Measurements from ENCODE around the gene CFAP61.
"Not testable (repeated sequence)": the region's sequence is repeated elsewhere in the genome, so short reads cannot be mapped to it uniquely, and the experiment has no call there.

Gene CFAP61

DNA sequence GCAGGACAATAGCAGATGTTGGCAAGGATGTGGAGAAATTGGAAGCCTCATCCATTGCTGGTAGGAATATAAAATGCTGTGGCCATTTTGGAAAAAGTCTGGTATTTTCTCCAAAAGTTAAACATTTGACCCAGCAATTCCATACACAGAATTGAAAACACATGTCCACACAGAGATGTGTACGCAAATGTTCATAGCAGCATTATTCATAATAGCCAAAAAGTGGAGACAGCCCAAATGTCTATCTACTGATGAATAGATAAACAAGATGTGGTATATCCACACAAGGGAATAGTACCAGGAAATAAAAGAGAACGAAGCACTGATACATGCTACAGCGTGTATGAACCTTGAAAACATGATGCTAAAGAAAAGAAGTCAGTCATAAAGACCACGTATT is 40.5 kb downstream of the CFAP61 start:
- ATAC-seq (no peak), DNase-seq (no peak)
- Mint-ChIP-seq H3K27ac (no peak overlapping the region), H3K4me3 (no peak overlapping the region), H3K4me1 (no peaks in the 10 kb centered on the region), H3K36me3 (ENCODE audit: low read depth) (no peaks in the 10 kb centered on the region), H3K9me3 (no peaks in the 10 kb centered on the region), H3K27me3 (peaks cover 11% of the 10 kb centered on the region)

DNA sequence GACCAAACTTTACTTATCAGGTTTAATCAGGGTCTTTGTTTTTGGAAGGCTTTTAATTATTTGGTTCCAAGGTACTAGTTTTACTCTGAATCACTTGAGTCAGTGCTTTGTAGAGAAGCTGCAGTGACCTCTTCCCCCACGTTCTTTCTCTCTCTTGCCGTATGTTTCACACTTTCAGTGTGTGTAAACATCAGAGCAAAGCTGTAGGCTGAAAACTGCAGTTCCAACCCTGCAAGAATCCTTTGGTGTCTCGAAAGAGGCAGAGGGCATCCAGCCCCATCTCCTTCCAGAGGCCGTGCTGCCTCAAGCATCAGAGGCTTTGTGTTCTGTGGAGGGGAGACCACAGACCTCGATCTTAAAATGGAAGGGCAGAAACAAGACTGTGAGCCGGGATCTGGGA is 42.1 kb downstream of the CFAP61 start:
- H3K9me3 Mint-ChIP-seq: no peaks in the 10 kb centered on the region
- H3K4me3 Mint-ChIP-seq: no peak overlapping the region
- H3K27me3 Mint-ChIP-seq: peaks cover 12% of the 10 kb centered on the region
- H3K4me1 Mint-ChIP-seq: no peaks in the 10 kb centered on the region
- H3K36me3 Mint-ChIP-seq (ENCODE audit: low read depth): no peaks in the 10 kb centered on the region
- no peak for ATAC-seq
- DNase-seq: no peak
- no peak overlapping the region for H3K27ac Mint-ChIP-seq

DNA sequence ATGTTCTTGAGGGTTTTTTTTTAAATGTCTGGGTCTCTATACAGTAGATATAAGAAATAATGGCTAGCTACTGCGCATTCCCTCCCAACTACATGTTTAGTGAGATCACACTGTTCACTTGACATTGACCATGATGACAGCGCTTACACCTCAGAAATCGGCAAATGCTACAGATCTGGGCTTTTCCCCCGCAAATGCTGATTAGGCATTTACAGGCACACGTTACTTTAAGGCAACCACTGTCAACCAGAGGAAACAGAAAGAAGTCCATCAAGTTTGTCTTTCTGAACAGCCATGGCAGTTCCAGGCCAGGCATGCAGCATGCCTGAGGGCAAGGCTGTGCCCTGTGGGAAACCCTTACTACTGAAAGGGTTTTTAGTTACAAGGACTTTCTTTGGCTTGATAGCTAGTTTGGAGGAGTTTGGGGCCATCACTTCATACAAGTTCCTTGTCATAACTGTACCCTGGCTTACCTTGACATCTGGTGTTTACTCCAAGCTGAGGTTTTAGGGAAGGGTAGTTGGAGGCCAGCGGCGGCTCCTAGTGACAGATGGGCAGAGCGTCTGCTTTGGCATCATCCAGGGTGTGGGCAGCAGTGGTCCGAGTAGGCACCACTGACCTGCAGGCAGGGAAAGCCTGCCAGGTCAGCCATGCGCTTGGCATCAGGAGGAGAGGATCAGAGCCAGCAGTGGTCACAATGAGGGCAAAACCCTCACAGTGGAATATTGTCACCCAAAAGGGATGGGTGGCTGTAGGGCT is 43.0 kb downstream of the CFAP61 start:
- H3K4me1 Mint-ChIP-seq: no peaks in the 10 kb centered on the region
- H3K4me3 Mint-ChIP-seq: no peak overlapping the region
- H3K27me3 Mint-ChIP-seq: peaks cover 12% of the 10 kb centered on the region
- H3K36me3 Mint-ChIP-seq (ENCODE audit: low read depth): no peaks in the 10 kb centered on the region
- ATAC-seq (no peak), DNase-seq (no peak)
- H3K9me3 Mint-ChIP-seq: no peaks in the 10 kb centered on the region
- no peak overlapping the region for H3K27ac Mint-ChIP-seq

DNA sequence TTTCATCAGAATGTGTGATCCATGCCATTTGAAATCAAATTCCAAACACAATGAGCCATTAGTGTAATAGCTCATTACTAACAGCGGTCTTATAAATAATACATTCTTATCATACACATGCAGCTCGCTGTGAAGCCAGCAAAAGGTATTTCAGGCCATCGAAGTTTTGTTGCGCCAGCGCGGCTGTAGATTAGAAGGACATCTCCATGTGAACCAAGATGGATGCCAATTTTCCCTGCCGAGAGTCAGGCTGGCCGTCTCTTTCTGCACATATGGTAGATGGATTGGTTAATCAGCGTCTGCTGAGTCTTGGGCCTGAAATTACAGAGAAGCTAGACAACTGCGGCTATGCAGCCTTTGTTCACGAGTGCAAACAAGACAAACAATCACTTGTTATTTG is 44.1 kb downstream of the CFAP61 start:
- H3K27me3 Mint-ChIP-seq: peaks cover 12% of the 10 kb centered on the region
- H3K4me1 Mint-ChIP-seq: no peaks in the 10 kb centered on the region
- no peak for DNase-seq
- H3K27ac Mint-ChIP-seq: no peak overlapping the region
- H3K4me3 Mint-ChIP-seq: no peak overlapping the region
- ATAC-seq: no peak
- no peaks in the 10 kb centered on the region for H3K9me3 Mint-ChIP-seq
- no peaks in the 10 kb centered on the region for H3K36me3 Mint-ChIP-seq (ENCODE audit: low read depth)

DNA sequence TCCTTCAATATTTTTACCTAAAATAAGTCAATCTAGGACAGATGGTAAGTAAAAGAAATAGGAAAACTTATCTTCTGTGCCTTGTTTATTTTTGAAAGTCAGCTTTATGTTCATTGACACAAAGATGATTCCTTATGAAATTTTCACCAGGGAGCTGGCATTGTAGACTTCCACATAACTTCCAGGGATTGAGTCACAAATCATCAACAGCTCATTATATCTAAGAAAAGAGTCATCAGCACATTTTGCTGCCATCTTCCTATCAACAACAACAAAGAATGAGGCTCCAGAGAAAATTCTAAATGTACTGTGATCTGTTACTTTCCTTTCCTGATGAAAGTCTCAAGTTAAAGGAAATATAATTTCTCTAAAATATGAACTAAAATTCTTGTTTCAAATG is 48.5 kb downstream of the CFAP61 start:
- no peak overlapping the region for H3K4me3 Mint-ChIP-seq
- ATAC-seq (no peak), DNase-seq (no peak)
- no peaks in the 10 kb centered on the region for H3K36me3 Mint-ChIP-seq (ENCODE audit: low read depth)
- no peaks in the 10 kb centered on the region for H3K4me1 Mint-ChIP-seq
- H3K9me3 Mint-ChIP-seq: no peaks in the 10 kb centered on the region
- H3K27me3 Mint-ChIP-seq: peaks cover 10% of the 10 kb centered on the region
- no peak overlapping the region for H3K27ac Mint-ChIP-seq

DNA sequence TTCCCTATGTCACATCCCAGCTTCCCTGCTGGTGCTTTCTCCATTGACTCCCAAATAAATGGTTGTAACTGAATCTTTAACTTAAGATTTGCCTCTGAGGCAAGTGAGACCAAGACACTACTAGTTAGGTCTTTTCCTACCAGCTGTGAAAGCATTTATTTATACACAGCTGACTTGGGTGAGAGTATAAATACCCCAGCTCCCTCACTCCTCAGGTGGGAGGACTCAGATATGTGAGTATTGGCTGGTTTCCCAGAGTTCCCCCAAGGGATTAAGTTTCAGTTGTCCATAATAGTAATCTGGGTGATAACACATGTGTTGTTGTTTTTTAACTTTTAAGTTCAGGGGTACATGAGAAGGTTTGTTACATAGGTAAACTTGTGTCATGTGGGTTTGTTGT is 49.8 kb downstream of the CFAP61 start:
- no peaks in the 10 kb centered on the region for H3K4me1 Mint-ChIP-seq
- H3K27ac Mint-ChIP-seq: no peak overlapping the region
- peaks cover 13% of the 10 kb centered on the region for H3K27me3 Mint-ChIP-seq
- no peaks in the 10 kb centered on the region for H3K36me3 Mint-ChIP-seq (ENCODE audit: low read depth)
- H3K9me3 Mint-ChIP-seq: no peaks in the 10 kb centered on the region
- no peak for DNase-seq
- no peak overlapping the region for H3K4me3 Mint-ChIP-seq
- no peak for ATAC-seq

DNA sequence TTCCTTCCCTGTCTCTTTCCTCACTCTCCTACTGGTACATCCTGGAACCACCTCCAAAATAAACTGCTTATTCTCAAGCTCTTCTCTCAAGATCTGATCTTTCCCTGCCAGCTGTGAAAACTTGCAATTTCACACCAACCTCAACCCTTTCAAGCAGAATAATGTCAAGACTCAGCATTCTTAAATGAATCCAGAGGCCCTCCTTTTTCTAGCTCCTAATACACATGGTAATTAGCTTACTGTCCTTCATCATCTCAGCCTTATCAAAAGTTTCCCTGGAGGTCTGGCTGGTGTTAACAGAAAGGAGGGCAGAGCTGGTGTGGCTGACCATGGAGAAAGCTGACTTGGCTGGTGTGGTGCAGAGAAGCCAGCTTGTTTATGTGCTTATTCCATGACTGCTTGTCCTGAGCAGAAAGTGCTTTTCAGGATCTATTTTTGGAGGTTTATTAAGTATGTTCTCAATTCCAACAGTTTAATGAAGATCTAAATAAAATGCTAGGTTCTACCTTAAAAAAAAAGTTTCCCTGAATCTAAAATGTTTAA is 50.5 kb downstream of the CFAP61 start:
- H3K27ac Mint-ChIP-seq: no peak overlapping the region

DNA sequence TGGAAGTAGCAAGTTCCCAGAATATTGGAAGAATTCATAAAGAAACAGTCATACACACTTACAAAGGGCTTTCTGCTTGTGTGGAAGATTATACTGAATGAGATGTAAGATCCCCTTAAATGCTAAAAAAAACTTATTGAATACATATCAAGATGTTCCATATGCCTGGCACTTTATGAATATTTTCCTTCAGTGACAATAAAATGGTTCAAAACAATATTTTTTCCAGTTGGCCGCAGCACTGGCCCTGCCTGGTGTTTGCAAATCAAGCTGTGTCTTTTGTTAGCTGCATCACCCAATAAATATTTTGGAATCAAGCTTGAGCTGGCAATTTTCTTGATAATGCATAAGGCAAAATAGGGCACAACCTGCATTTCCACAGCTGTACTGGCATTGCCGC is 51.2 kb downstream of the CFAP61 start:
- H3K9me3 Mint-ChIP-seq: no peaks in the 10 kb centered on the region
- H3K4me1 Mint-ChIP-seq: no peaks in the 10 kb centered on the region
- H3K36me3 Mint-ChIP-seq (ENCODE audit: low read depth): no peaks in the 10 kb centered on the region
- ATAC-seq (no peak), DNase-seq (no peak)
- peaks cover 10% of the 10 kb centered on the region for H3K27me3 Mint-ChIP-seq
- H3K4me3 Mint-ChIP-seq: no peak overlapping the region
- no peak overlapping the region for H3K27ac Mint-ChIP-seq

More for the DNA sequence above, 50.5 kb downstream of the CFAP61 start:
- DNase-seq (no peak), ATAC-seq (no peak)
- H3K4me3 Mint-ChIP-seq: no peak overlapping the region
- H3K36me3 Mint-ChIP-seq (ENCODE audit: low read depth): no peaks in the 10 kb centered on the region
- no peaks in the 10 kb centered on the region for H3K9me3 Mint-ChIP-seq
- H3K27me3 Mint-ChIP-seq: peaks cover 10% of the 10 kb centered on the region
- no peaks in the 10 kb centered on the region for H3K4me1 Mint-ChIP-seq

DNA sequence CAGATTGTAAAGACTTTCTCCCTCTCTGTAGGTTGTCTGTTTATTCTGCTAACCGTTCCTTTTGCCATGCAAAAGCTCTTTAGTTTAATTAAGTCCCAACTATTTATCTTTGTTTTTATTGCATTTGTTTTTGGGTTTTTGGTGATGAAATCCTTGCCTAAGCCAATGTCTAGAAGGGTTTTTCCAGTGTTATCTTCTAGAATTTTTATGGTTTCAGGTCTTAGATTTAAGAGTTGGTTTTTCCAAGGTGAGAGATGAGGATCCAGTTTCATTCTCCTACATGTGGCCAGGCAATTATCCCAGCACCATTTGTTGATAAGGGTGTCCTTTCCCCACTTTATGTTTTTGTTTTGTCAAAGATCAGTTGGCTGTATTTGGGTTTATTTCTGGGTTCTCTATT is 70.9 kb downstream of the CFAP61 start:
- H3K36me3 Mint-ChIP-seq (ENCODE audit: low read depth); H3K27ac Mint-ChIP-seq; H3K4me1 Mint-ChIP-seq; DNase-seq; ATAC-seq; H3K4me3 Mint-ChIP-seq: not testable (repeated sequence)
- Mint-ChIP-seq H3K27me3 (peaks cover 20% of the 10 kb centered on the region), H3K9me3 (peaks cover 13% of the 10 kb centered on the region)

DNA sequence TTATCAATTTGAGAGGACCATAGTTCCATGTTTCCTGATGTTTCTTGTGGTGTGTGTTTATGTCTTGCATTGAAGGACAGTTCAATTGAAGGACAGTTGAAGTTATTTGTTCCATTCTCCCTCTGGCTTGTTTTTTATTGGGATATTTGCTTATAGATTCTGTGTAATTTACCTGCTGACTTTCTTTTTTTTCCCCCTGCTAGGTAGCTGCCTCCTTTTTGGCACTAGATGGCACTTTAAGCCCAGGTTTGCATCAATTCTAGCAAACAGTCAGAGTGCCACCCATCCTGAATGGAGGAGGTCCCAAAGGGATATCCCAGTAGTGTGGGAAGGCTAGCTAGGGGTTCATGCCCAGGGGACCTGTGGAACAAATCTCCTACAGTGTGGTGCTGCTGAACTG is 78.1 kb downstream of the CFAP61 start:
- DNase-seq (no peak), ATAC-seq (no peak)
- Mint-ChIP-seq H3K27ac (no peak overlapping the region), H3K4me3 (no peak overlapping the region), H3K9me3 (peaks cover 17% of the 10 kb centered on the region), H3K27me3 (peaks cover 20% of the 10 kb centered on the region), H3K36me3 (ENCODE audit: low read depth) (no peaks in the 10 kb centered on the region), H3K4me1 (no peaks in the 10 kb centered on the region)

DNA sequence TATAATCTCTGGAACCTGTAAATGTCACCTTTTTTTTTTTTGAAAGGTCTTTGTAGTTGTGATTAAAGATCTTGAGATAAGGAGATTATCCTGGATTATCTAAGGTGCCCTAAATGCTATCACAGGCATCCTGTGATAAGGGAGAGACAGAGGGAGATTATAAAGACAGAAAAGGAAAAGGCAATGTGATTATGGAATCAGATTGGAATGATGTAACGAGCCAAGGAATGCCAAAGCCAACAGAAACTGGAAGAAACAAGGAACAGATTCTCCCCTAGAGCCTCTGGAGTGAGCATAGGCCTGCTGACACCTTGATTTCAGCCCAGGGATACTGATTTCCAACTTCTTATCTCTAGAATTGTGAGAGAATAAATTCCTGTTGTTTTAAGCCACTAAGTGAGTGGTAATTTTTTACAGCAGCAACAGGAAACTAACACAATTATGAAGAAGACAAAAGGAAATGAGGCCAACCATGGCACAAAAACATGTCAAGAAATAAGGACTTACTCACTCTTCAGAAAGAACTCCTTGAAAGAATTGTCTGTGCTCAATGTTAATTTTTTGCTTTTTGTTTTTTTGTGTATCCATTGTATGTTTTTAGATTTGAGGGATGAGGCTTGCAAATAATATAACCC is 82.7 kb downstream of the CFAP61 start:
- Mint-ChIP-seq H3K27me3 (peaks cover 6% of the 10 kb centered on the region), H3K36me3 (ENCODE audit: low read depth) (no peaks in the 10 kb centered on the region), H3K27ac (no peak overlapping the region), H3K4me1 (no peaks in the 10 kb centered on the region), H3K4me3 (no peak overlapping the region), H3K9me3 (peaks cover 20% of the 10 kb centered on the region)
- DNase-seq (no peak), ATAC-seq (no peak)

DNA sequence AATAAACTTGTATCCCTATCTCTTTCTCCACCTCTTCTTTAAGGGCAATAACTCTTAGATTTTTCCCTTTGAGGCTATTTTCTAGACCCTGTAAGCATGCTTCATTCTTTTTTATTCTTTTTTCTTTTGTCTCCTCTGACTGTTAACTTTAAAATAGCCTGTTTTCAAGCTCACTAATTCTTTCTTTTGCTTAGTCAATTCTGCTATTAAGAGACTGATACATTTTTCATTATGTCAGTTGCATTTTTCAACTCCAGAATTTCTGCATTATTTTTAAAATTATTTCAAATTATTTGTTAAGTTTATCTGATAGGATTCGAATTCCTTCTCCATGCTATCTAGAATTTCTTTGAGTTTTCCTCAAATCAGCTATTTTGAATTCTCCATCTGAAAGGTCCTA is 84.0 kb downstream of the CFAP61 start:
- Mint-ChIP-seq H3K27ac (no peak overlapping the region), H3K4me3 (no peak overlapping the region), H3K27me3 (peaks cover 6% of the 10 kb centered on the region), H3K36me3 (ENCODE audit: low read depth) (no peaks in the 10 kb centered on the region), H3K4me1 (no peaks in the 10 kb centered on the region), H3K9me3 (peaks cover 15% of the 10 kb centered on the region)
- ATAC-seq (no peak), DNase-seq (no peak)

DNA sequence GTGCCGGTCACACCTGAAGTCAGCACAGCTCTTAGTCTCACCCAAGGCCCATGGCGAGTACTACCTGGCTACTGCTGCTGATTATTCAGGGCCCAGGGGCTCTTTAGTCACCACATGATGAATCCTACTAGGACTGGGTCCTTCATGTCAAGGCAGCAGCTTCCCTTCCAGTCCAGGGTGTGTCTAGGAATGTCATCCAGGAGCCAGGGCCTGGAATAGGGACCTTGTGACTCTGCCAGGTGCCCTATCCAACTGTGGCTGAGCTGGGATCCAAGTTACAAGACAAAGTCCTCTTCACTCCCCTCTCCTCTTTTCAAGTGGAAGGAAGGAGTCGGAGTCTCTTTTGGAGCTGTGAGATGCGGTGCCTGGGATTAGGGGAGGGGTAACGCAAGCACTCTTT is 85.5 kb downstream of the CFAP61 start:
- Mint-ChIP-seq H3K27me3 (peaks cover 3% of the 10 kb centered on the region), H3K36me3 (ENCODE audit: low read depth) (no peaks in the 10 kb centered on the region), H3K4me1 (no peaks in the 10 kb centered on the region), H3K4me3 (no peak overlapping the region), H3K9me3 (peaks cover 12% of the 10 kb centered on the region), H3K27ac (no peak overlapping the region)
- no peak for ATAC-seq
- DNase-seq: no peak

DNA sequence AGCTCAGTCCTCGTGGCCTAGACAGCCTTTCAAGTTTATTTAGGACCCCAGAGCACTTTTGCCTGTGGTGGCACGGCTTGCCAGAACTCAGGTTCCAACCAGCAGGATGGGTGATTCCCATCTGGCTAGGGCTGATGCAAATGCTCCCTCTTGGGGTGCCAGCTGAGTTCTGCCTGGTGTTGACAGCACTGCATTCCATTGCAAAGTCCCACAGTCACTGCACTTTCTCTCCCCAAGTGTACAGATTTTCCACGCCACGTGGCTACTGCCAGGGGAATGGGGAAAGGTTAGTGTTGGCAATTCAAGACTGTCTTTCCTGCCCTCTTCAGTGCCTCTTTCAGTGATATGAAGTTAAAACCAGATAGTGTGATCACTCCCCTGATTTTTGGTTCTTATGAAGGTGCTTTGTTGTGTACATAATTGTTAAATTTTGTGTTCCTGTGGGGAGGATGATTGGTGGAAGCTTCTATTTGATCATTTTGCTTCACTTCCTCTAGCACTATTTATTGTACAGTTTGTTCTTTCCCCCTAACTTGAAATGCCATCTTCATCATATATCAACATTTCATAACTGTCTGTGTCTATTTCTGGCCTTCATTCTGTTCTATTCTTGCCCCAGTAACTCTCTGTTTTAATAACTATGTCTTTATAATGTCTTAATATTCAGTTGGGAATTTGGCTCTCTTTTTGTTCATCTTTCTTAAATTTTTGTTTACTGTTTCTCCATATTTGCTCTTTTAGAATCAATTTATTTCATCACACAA is 86.2 kb downstream of the CFAP61 start:
- peaks cover 2% of the 10 kb centered on the region for H3K27me3 Mint-ChIP-seq
- no peaks in the 10 kb centered on the region for H3K4me1 Mint-ChIP-seq
- ATAC-seq (no peak), DNase-seq (no peak)
- peaks cover 11% of the 10 kb centered on the region for H3K9me3 Mint-ChIP-seq
- no peak overlapping the region for H3K4me3 Mint-ChIP-seq
- no peak overlapping the region for H3K27ac Mint-ChIP-seq
- no peaks in the 10 kb centered on the region for H3K36me3 Mint-ChIP-seq (ENCODE audit: low read depth)

DNA sequence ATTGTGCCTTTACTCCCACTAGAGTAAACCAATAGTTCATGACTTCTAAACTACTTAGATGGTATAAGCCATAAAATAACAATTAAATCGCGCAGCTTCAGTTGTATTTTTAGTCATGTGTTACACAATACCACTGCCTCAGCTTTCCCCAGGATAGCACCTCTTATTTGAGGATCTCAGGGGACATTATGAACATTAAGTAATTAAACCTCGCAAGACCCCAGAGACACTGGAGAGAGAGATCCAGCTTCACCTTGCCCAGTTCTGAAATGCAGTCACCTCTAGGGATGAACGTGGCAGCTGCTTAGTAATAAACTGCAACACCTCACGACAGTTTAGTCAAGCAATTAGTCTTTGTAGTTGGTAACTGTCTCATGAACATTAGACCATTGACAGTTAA is 87.1 kb downstream of the CFAP61 start:
- no peak for DNase-seq
- Mint-ChIP-seq H3K4me3 (no peak overlapping the region), H3K9me3 (peaks cover 12% of the 10 kb centered on the region), H3K36me3 (ENCODE audit: low read depth) (no peaks in the 10 kb centered on the region), H3K4me1 (no peaks in the 10 kb centered on the region), H3K27me3 (peaks cover 2% of the 10 kb centered on the region), H3K27ac (no peak overlapping the region)
- no peak for ATAC-seq
